Measurements from ENCODE around the gene MPHOSPH9.
"Not testable (repeated sequence)": the region's sequence is repeated elsewhere in the genome, so short reads cannot be mapped to it uniquely, and the experiment has no call there.

The MPHOSPH9 gene

DNA sequence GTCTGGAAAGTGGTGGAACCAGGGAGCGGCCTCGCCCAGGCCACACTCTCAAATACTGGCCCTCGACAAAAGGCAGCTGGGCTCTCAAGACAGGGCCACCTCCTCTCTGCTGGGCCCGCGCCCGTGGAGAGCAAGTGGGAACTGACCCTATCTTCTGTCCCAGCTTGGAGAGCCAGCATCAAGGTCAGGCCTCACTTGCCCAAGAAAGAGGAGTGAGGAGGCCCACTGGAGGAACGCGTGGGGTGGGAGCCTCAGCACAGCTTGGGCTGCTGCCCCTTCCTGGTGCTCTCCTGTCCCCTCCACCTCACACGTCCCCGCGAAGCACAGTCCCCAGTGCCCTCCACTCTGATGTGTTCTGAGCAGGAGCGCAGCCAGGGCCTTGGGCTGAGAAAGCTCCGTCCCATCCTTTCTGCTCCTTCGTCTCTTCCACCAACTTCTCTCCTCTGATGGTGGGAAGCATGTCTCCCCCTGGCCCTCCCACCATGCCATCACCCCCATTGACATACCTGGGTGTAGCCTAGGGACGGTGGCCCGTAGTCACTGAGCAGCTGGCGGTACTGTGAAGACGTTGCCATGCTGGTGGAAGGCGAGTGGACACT, 33.8 kb upstream of the MPHOSPH9 start:
- H3K27me3 Mint-ChIP-seq: no peaks in the 10 kb centered on the region
- peaks cover 20 to 31% of the 10 kb centered on the region in 2 donors for H3K36me3 Mint-ChIP-seq
- H3K4me1 Mint-ChIP-seq: peaks cover 23 to 54% of the 10 kb centered on the region in 2 donors
- H3K27ac Mint-ChIP-seq: no peak overlapping the region
- H3K9me3 Mint-ChIP-seq: no peaks in the 10 kb centered on the region
- ATAC-seq (replicated peaks) (no peak), DNase-seq (no peak)
- H3K4me3 Mint-ChIP-seq: no peak overlapping the region

DNA sequence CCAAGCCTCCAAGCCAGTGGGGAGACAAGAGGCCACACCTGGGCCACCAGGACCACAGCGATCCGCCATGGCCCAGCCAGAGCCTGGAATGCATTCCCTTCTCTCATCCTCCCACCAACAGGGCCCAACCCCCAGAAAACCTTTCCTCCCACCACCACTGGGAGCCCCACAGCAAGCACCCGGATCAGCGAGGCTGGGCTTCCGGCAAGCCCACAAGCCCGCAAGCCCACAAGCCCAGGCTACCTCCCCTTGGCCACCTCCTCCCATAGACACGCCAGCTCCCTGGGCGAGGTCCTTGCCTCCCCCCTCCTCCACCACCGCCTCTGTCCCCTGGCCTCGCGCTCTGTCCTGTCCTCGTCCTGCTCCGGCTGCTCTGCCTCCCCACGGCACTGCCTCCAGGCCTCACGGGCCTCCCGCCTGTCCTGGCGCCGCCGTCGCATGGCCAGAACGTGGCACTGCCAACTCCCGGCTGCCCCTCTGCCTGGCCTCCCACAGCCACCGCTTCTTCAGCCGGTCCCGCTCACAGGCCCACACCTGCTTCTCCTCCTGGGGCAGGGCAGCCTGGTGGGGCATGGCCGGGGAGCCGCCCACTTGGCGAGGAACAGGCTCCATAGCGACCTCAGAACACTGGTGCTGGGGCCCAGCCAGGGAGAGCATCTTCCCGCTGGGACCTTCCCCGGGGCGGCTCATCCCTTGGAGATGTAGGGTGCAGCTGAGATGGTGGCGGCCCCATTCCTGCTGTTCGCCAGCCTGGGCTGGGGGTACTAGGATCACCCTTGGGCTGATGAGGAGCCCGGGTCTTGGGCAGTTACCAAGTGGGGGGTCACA, 33.1 kb upstream of the MPHOSPH9 start:
- Mint-ChIP-seq H3K4me3 (no peak overlapping the region), H3K27me3 (no peaks in the 10 kb centered on the region), H3K36me3 (peaks cover 21 to 33% of the 10 kb centered on the region in 2 donors), H3K27ac (no peak overlapping the region), H3K4me1 (peaks cover 23 to 54% of the 10 kb centered on the region in 2 donors), H3K9me3 (no peaks in the 10 kb centered on the region)
- DNase-seq (no peak), ATAC-seq (replicated peaks) (no peak)

DNA sequence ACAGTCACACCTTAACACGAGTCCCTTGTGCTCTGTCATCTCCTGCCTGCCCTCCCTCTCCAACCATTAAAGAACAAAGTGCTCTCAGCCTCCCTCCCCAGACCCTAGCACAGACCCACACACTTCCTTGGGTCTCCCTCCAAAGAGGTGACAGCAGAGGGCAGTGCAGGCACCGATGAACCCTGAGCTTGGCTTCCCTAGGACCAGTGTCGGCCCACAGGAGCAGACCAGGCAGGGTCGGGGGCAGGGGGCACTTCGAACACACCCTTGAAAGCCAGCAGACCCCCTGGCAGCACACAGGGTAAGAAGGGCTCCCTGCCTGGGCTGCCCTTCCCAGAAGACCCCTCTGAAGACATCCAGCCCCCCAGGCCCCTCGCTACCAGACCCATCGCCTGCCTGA, 31.7 kb upstream of the MPHOSPH9 start:
- Mint-ChIP-seq H3K27ac (no peak overlapping the region), H3K36me3 (peaks cover 25 to 43% of the 10 kb centered on the region in 2 donors), H3K4me3 (no peak overlapping the region), H3K4me1 (peaks cover 17 to 44% of the 10 kb centered on the region in 2 donors), H3K9me3 (no peaks in the 10 kb centered on the region), H3K27me3 (no peaks in the 10 kb centered on the region)
- peak in 1 of 2 donors; percentile 38 for ATAC-seq (replicated peaks)
- DNase-seq: no peak

DNA sequence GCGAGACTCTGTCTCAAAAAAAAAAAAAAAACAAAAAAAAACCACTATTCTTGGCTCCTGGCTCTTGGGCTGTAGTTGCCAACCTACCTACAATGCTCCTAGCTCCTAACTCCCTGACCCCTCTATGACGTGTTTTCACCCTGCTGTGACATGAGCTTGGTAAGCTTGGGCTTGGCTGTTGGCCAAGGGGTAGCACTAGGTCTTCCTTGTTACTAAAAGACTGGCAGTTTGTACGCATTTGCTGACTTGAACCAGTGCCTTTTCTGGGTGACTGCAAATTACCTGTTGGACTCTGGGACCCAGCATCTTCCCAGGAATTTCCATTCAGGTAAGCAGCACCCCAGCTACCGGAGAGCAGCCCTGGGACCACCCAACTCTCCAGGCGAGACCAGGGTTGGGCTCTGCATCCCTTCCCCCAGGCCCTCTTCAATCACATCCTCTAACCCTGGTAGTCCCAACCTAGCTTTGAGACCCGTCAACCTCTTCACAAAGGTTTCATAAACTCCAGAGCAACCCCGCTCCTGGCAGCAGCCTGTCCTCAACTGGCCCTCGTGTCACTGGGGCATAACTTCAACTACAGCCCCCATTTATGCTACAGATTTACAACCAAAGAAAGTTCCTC, 30.4 kb upstream of the MPHOSPH9 start:
- peaks cover 9 to 31% of the 10 kb centered on the region in 2 donors for H3K4me1 Mint-ChIP-seq
- no peaks in the 10 kb centered on the region for H3K9me3 Mint-ChIP-seq
- peaks cover 25 to 40% of the 10 kb centered on the region in 2 donors for H3K36me3 Mint-ChIP-seq
- DNase-seq (no peak), ATAC-seq (replicated peaks) (no peak)
- no peaks in the 10 kb centered on the region for H3K27me3 Mint-ChIP-seq
- H3K27ac Mint-ChIP-seq: peak overlapping the region; percentile 70
- no peak overlapping the region for H3K4me3 Mint-ChIP-seq

DNA sequence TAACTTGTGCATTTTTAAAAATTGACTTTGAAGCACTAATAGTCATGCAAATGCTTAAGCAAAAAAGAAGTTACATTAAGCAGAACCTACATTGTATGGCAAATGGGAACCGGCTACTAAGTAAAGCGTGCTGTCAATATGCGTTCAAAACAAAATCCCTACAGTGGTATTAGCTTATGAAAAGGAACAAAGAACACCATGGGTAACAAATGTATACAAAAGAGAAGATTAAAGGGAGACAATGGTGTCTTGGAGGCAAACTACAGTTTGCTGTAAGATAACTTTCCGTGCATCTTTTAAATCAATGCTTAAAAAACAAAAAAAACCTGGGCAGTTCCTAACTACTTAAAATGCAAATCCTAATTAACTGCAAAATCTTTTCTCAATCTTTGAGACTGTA, 28.3 kb upstream of the MPHOSPH9 start:
- Mint-ChIP-seq H3K4me1 (peaks cover 2 to 16% of the 10 kb centered on the region in 2 donors), H3K9me3 (no peaks in the 10 kb centered on the region), H3K36me3 (peaks cover 27 to 42% of the 10 kb centered on the region in 2 donors), H3K27me3 (no peaks in the 10 kb centered on the region), H3K4me3 (no peak overlapping the region), H3K27ac (no peak overlapping the region)
- no peak for ATAC-seq (replicated peaks)
- DNase-seq: no peak

DNA sequence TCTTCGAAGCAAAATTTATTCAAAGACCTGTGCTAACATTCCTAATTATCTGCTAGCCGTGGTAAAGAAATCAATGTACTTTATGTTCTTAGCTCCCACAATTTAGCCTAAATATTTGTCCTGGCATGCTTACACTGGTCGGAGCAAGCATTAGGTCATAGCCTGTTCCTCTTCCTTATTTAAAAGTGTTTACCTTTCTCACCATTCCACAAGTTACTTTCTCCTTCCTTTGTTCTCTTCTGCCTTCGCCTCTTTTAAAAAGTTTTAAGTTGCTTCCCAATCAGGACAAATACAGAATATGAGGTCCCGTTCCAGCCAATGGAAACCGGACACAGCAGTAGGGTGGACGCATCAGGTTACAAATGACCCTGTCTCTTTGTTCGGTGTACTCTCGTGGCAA, 27.1 kb upstream of the MPHOSPH9 start:
- H3K4me1 Mint-ChIP-seq: peaks cover 2 to 8% of the 10 kb centered on the region in 2 donors
- no peak for DNase-seq
- no peak overlapping the region for H3K4me3 Mint-ChIP-seq
- H3K9me3 Mint-ChIP-seq: no peaks in the 10 kb centered on the region
- H3K36me3 Mint-ChIP-seq: peaks cover 29 to 39% of the 10 kb centered on the region in 2 donors
- ATAC-seq (replicated peaks): no peak
- H3K27me3 Mint-ChIP-seq: no peaks in the 10 kb centered on the region
- no peak overlapping the region for H3K27ac Mint-ChIP-seq

DNA sequence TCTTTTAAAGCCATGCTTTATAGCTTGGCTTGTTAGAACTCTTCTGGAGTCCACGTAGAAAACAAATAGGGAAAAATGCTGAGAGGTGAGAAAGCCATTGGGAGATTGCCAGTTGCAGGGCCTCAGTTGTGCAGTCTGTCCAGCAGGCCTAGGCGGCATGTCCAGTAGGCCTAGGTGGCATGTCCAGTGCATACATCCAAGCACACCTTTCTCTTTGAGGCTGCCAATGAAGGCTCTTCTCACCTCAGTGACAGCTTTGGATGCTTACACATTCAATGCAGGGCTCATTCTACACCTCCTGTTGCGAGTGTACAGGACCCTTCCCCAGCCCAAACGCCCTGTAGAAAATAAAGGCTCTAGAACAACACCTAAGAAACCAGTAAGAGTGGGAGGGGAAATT, 25.7 kb upstream of the MPHOSPH9 start:
- Mint-ChIP-seq H3K4me1 (peaks cover 0 to 2% of the 10 kb centered on the region in 2 donors), H3K27ac (no peak overlapping the region), H3K27me3 (no peaks in the 10 kb centered on the region), H3K9me3 (no peaks in the 10 kb centered on the region), H3K36me3 (peaks cover 23 to 41% of the 10 kb centered on the region in 2 donors), H3K4me3 (no peak overlapping the region)
- no peak for ATAC-seq (replicated peaks)
- DNase-seq: no peak

DNA sequence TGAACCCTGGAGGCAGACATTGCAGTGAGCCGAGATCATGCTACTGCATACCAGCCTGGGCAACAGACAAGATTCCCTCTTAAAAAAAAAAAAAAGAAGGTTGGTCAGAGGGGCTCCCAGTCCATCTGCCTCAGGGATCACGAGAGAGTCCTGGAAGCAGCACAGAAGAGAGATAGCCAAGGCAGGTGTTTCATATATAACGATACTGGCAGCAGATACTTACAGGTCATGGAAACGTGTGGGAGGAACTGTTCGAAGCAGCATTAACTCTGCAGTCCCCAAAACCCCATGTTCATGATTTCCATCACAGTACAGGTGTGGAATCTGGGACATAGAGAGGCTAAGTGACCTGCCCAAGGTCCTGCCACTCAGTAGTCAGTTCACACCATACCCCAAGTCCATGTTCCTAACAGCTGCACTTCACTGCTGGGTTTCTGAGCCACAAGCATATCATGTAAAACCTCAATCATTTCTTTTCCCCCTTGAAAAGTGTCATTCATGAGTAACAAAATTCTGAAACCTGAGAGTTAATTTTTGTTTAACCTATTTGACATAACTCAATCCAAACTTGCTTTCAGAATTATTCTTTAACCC, 22.0 kb upstream of the MPHOSPH9 start:
- Mint-ChIP-seq H3K9me3 (no peaks in the 10 kb centered on the region), H3K27me3 (no peaks in the 10 kb centered on the region), H3K4me1 (peaks cover 20% of the 10 kb centered on the region in 2 donors), H3K36me3 (peaks cover 16 to 36% of the 10 kb centered on the region in 2 donors), H3K4me3 (no peak overlapping the region), H3K27ac (no peak overlapping the region)
- no peak for ATAC-seq (replicated peaks)
- no peak for DNase-seq

DNA sequence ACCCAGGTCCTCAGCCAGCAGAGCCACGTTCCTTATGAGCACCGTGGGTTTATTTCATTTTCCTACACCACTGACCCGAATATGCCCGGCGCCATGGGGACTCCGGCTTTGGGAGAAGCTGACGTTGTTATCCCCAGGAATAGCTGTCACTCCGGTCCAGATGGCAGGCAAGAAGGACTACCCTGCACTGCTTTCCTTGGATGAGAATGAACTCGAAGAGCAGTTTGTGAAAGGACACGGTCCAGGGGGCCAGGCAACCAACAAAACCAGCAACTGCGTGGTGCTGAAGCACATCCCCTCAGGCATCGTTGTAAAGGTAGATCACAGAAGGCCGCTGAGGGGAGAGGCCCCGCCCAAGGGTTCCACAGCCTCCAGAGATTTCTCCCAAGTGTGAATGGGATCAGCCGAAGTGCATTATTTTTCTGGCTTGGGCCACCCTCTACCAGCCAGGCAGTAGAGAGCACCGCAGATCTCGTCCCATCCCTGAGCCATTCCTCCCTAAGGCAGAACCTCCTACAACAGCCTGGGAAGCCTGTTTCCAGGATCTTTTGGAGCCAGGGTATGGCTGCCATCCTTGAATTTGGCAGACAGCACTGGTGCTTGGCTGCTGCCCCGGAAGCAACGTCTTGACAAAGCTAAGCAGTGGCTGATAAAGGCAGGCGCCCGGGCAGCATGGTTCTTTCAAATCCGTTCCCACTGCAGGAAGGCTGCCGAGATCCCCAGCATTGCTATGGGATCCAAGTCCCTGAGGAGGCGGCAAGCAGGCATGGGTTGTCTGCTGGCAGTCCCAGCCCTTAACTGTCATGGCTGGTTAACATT, 20.9 kb upstream of the MPHOSPH9 start:
- no peak for DNase-seq
- Mint-ChIP-seq H3K27me3 (no peaks in the 10 kb centered on the region), H3K4me1 (peaks cover 22% of the 10 kb centered on the region in 2 donors), H3K27ac (no peak overlapping the region), H3K36me3 (peaks cover 17 to 38% of the 10 kb centered on the region in 2 donors), H3K4me3 (no peak overlapping the region), H3K9me3 (no peaks in the 10 kb centered on the region)
- no peak for ATAC-seq (replicated peaks)

DNA sequence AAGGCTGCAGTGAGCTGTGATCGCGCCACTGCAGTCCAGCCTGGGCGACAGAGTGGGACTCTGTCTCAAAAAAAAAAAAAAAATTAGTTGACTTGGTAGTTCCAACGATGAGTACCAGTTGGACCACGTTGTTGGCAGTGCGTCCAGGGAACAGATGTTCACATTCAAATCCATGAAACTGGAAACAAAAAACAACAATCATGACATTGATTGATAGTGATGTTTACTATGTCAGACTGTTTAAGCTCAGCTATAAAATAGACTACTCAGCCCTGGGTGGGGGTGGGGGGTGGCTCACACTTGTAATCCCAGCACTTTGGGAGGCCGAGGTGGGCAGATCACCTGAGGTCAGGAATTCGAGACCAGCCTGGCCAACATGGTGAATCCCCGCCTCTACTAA, 19.4 kb upstream of the MPHOSPH9 start:
- Mint-ChIP-seq H3K4me1 (peaks cover 26 to 31% of the 10 kb centered on the region in 2 donors), H3K36me3 (peaks cover 29 to 49% of the 10 kb centered on the region in 2 donors)
- not testable (repeated sequence) for DNase-seq

DNA sequence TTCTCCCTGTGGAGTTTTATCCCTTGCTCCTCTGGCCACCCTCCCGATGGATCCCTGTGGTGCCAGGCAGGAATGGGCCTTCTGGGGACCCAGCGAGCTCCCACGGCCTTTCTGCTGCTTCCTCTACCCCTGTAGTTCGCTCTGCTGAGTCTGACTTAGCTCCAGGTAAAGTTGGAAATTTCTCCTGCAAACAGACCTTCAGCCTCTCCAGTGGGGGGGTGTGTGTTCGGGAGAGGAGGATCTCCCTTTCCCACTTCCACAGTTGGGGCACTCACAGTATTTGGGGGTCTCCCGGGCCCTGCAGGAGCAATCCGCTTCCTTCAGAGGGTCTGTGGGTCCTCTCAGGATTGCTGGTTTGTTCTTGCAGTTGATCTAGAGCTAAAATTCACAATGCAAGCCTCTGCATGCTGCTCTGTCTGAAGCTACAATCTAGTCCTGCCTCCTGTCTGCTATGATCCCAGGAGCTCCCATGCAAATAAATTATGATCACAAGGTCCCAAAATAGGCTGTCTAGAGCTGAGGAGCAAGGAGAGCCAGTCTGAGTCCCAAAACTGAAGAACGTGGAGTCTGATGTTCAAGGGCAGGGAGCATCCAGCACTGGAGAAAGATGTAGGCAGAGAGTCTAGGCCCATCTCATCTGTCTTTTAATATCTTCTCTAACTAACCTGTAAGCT, 18.6 kb upstream of the MPHOSPH9 start:
- Mint-ChIP-seq H3K4me1 (peaks cover 30 to 37% of the 10 kb centered on the region in 2 donors), H3K27me3 (no peaks in the 10 kb centered on the region), H3K36me3 (peaks cover 28 to 50% of the 10 kb centered on the region in 2 donors), H3K27ac (peak overlapping the region; percentile 71), H3K4me3 (no peak overlapping the region), H3K9me3 (no peaks in the 10 kb centered on the region)
- DNase-seq (no peak), ATAC-seq (replicated peaks) (no peak)

More for the DNA sequence above, 19.4 kb upstream of the MPHOSPH9 start:
- not testable (repeated sequence) for H3K4me3 Mint-ChIP-seq; ATAC-seq (replicated peaks); H3K27ac Mint-ChIP-seq; H3K27me3 Mint-ChIP-seq; H3K9me3 Mint-ChIP-seq

DNA sequence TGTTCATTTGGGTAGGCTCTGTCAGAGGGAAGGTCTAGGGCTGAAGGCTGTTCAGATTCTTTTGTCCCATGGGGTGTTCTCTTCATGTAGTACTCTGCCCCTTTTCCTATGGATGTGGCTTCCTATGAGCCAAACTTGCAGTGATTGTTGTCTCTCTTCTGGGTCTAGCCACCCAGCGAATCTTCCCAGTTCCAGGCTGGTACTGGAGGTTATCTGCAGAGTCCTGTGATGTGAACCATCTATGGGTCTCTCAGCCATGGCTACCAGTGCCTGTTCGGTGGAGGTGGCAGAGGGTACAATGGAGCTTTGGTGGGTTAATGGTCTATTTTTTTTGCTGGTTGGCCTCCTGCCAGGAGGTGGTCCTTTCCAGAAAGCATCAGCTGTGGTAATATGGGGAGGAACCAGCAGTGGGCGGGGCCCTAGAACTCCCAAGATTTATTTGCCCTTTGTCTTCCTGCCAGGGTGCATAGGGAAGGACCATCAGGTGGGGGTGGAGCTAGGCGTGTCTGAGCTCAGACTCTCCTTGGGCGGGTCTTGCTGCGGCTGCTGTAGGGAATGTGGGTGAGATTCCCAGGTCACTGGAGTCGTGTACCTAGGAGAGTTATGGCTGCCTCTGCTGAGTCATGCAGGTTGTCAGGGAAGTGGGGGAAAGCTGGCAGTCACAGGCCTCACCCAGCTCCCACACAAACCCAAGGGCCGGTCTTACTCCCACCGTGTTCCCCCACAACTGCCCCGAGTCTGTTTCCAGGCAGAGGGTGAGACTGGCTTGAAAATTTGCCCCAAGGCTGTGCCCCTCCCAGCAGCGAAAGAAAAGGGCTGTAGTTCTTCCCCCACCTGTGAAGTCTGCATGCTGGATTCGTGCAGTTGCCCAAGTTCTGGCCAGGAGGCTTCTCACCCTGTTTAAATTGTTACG, 17.8 kb upstream of the MPHOSPH9 start:
- ATAC-seq (replicated peaks): no peak
- Mint-ChIP-seq H3K9me3 (no peaks in the 10 kb centered on the region), H3K36me3 (peaks cover 28 to 52% of the 10 kb centered on the region in 2 donors), H3K27ac (peak overlapping the region; percentile 71), H3K4me1 (peaks cover 33 to 45% of the 10 kb centered on the region in 2 donors), H3K4me3 (no peak overlapping the region), H3K27me3 (no peaks in the 10 kb centered on the region)
- DNase-seq: no peak
